Psoas muscle (tissue), 8 donors: ENCODE results near the gene CSAD. TPM values are rescaled to one million over a fixed set of nuclear protein-coding genes. Genes with fewer than 3 reads are reported as not detected.

Experiments used
- ATAC-seq, 4 donors: fragments of 200-7000 bp; cut with Tn5 transposase; one replicate each; pipeline ENCODE4 v1.9.1; 2020; ENCODE audit warnings: moderate library complexity in 3 of 4, mild to moderate bottlenecking in 2 of 4
- DNase-seq, 2 donors: peaks; one replicate each; pipeline ENCODE4 v3.0.0-alpha.2; 2020
- H3K27ac ChIP-seq: fragments of 200-600 bp; one replicate; pipeline ENCODE4 v1.8.0; 2022
- H3K27me3 ChIP-seq, 3 donors: fragments of 200-600 bp in 1 of 3; one replicate each; pipeline versions ENCODE4 v1.6.1 to v1.8.0; 2013 to 2022; ENCODE audit warnings: low read length in 2 of 3, mild to moderate bottlenecking in 2 of 3, moderate library complexity in 1 of 3; ENCODE audit not compliant: insufficient read depth in 3 of 3
- H3K36me3 ChIP-seq, 2 donors: fragments of 200-600 bp in 1 of 2; one replicate each; pipeline versions ENCODE4 v1.6.1 to v1.8.0; 2013 to 2022; ENCODE audit warnings: low read depth in 1 of 2, mild to moderate bottlenecking in 1 of 2, moderate library complexity in 1 of 2; ENCODE audit not compliant: insufficient read depth in 1 of 2
- H3K4me1 ChIP-seq: fragments of 200-600 bp; one replicate; pipeline ENCODE4 v1.8.0; 2022
- H3K4me3 ChIP-seq: fragments of 200-600 bp; one replicate; pipeline ENCODE4 v1.8.0; 2022; ENCODE audit warnings: mild to moderate bottlenecking
- H3K9me3 ChIP-seq: fragments of 200-600 bp; one replicate; pipeline ENCODE4 v1.8.0; 2022
- CTCF ChIP-seq: fragments of 200-600 bp; IDR thresholded peaks from one replicate; pipeline ENCODE4 v1.8.0; 2022; ENCODE audit warnings: antibody characterized with exemption
- WGBS, 3 donors: extraction: QIAGEN DNeasy Blood & Tissue Kit; methylation state at CpG; one replicate each; pipeline versions ENCODE4 v1.1.6 to v1.1.7; 2013; 5-methylcytosine and 5-hydroxymethylcytosine counted together
- intact Hi-C, 2 donors: fragments of 100-400 bp; cut with DNase I; formaldehyde crosslinking; loops; one replicate each; pipeline versions ENCODE4 v1.11.0 to v1.14.2; 2022
- polyA plus RNA-seq, 3 donors: library from polyadenylated mRNA; stranded (reverse); fragments of 200-250 nt; gene quantifications; one replicate each; pipeline ENCODE4 v1.2.3, GENCODE V29; 2013
- total RNA-seq, 4 donors: library from RNA; stranded (reverse); fragmentation: NEBNext Ultra II Directional in 2 of 4; extraction: Animal tissue kit (Norgen Biotek cat#: 25700) in 2 of 4; gene quantifications; one replicate each; pipeline versions ENCODE4 v1.2.1 to v1.2.4, GENCODE V29; 2021 to 2023
- donor health status: healthy with polysubstance abuse.
- donor health status: DM: no; HTN: no; CAD: no; lungs with moderate emphysema.
- donor health status: Bipolar disorder and iron deficiency.
- donor health status: healthy.
- donor health status: DM: yes; HTN: yes; CAD: no.
- donor health status: DM: no; HTN: no; CAD: no.
- donor health status: DM: no; HTN: no; CAD: no.
- donor health status: DM: yes; HTN: yes; CAD: no.

The CSAD gene
- total and polyA plus RNA-seq, 7 donors: 3.9 to 7.8 (median 6.3) TPM

- intact Hi-C loops: loop anchor here (5.0 kb wide), 2 partner anchors 35 to 95 kb away; partner anchors contain the start of gene IGFBP6 (in 1 of the 2)
- WGBS, 3 donors: 82 to 88% (median 83%) methylated on average over 11 to 14 of the region's 14 CpGs
- no peak overlapping the region for H3K4me3 ChIP-seq
- peak in 2 of 4 donors; percentile 8 to 11 for ATAC-seq
- H3K9me3 ChIP-seq: no peaks in the 10 kb centered on the region
- H3K4me1 ChIP-seq: peaks cover 3% of the 10 kb centered on the region
- peaks cover 0 to 3% (median 0%) of the 10 kb centered on the region in 3 donors for H3K27me3 ChIP-seq
- TF ChIP-seq CTCF: no peak
- H3K27ac ChIP-seq: no peak overlapping the region
- DNase-seq: no peak
- H3K36me3 ChIP-seq: peaks cover 7 to 46% of the 10 kb centered on the region in 2 donors
Measured at GRCh38 chr12:53191885-53192530, 11.3 kb upstream of the CSAD start.

- 76 to 81% (median 77%) methylated on average over 11 of the region's 11 CpGs for WGBS, 3 donors
Measured at GRCh38 chr12:53191096-53191884, 10.6 kb upstream of the CSAD start.

GRCh38 chr12:53190108-53190729, 9.5 kb upstream of the CSAD start:
- peaks cover 8 to 64% of the 10 kb centered on the region in 2 donors for H3K36me3 ChIP-seq
- 42 to 54% (median 43%) methylated on average over 14 of the region's 14 CpGs for WGBS, 3 donors
- H3K4me3 ChIP-seq: no peak overlapping the region
- peak; percentile 83 to 87 for DNase-seq
- no peak overlapping the region for H3K27ac ChIP-seq
- intact Hi-C loops: loop anchor here (5.0 kb wide), 2 partner anchors 33 to 93 kb away; partner anchors contain the start of gene IGFBP6 (in 1 of the 2)
- H3K4me1 ChIP-seq: peaks cover 3% of the 10 kb centered on the region
- peak; percentile 66 for TF ChIP-seq CTCF
- ATAC-seq: peak; percentile 71 to 87 (median 81)
- no peaks in the 10 kb centered on the region for H3K9me3 ChIP-seq
- H3K27me3 ChIP-seq: no peaks in the 10 kb centered on the region

More at GRCh38 chr12:53191096-53191884, 10.6 kb upstream of the CSAD start:
- Histone ChIP-seq H3K4me3 (no peak overlapping the region), H3K36me3 (peaks cover 8 to 53% of the 10 kb centered on the region in 2 donors), H3K27ac (no peak overlapping the region), H3K27me3 (peaks cover 0 to 3% (median 0%) of the 10 kb centered on the region in 3 donors), H3K9me3 (no peaks in the 10 kb centered on the region), H3K4me1 (peaks cover 3% of the 10 kb centered on the region)
- intact Hi-C loops: loop anchor here (5.0 kb wide), 2 partner anchors 34 to 94 kb away; partner anchors contain the start of gene IGFBP6 (in 1 of the 2)
- DNase-seq (no peak), ATAC-seq (no peak)
- no peak for TF ChIP-seq CTCF

- H3K4me1 ChIP-seq: peaks cover 26% of the 10 kb centered on the region
- H3K27me3 ChIP-seq: no peaks in the 10 kb centered on the region
- ATAC-seq: no peak
- 68 to 73% (median 72%) methylated on average over 15 of the region's 15 CpGs for WGBS, 3 donors
- peaks cover 8 to 88% of the 10 kb centered on the region in 2 donors for H3K36me3 ChIP-seq
- DNase-seq: no peak
- no peaks in the 10 kb centered on the region for H3K9me3 ChIP-seq
- intact Hi-C loops: no loop called here
- H3K4me3 ChIP-seq: no peak overlapping the region
- no peak overlapping the region for H3K27ac ChIP-seq
- no peak for TF ChIP-seq CTCF
Measured at GRCh38 chr12:53187145-53187899, 6.6 kb upstream of the CSAD start.
